DMS79 (cell line): ENCODE measurements around the gene GALK1.
"Not testable (repeated sequence)": the region's sequence is repeated elsewhere in the genome, so short reads cannot be mapped to it uniquely, and the experiment has no call there.

Experiments
- DNase-seq: peaks from one replicate; lab custom pipeline; 2025; lab: John Stamatoyannopoulos, UW

The GALK1 gene

GRCh38 chr17:75783803-75784472 is 18.9 kb upstream of the GALK1 start:
- DNase-seq: peak; percentile 63

- DNase-seq: peak; percentile 56
Measured at GRCh38 chr17:75783069-75783783, 18.2 kb upstream of the GALK1 start.

- no peak for DNase-seq
Measured at GRCh38 chr17:75779987-75780889, 15.2 kb upstream of the GALK1 start.

- peak; percentile 96 for DNase-seq
Measured at GRCh38 chr17:75779250-75779986, 14.4 kb upstream of the GALK1 start.

GRCh38 chr17:75778861-75779249 is 13.9 kb upstream of the GALK1 start:
- no peak for DNase-seq

GRCh38 chr17:75778066-75778860 is 13.3 kb upstream of the GALK1 start:
- DNase-seq: not testable (repeated sequence)

- no peak for DNase-seq
Measured at GRCh38 chr17:75777296-75777922, 12.4 kb upstream of the GALK1 start.

GRCh38 chr17:75776386-75777295 is 11.6 kb upstream of the GALK1 start:
- DNase-seq: no peak

- no peak for DNase-seq
Measured at GRCh38 chr17:75774991-75775668, 10.1 kb upstream of the GALK1 start.

- no peak for DNase-seq
Measured at GRCh38 chr17:75774471-75774990, 9.5 kb upstream of the GALK1 start.

GRCh38 chr17:75773808-75774470 is 8.9 kb upstream of the GALK1 start:
- no peak for DNase-seq

GRCh38 chr17:75773121-75773807 is 8.3 kb upstream of the GALK1 start:
- no peak for DNase-seq

GRCh38 chr17:75771334-75772281 is 6.6 kb upstream of the GALK1 start:
- DNase-seq: no peak

GRCh38 chr17:75769536-75769935 is 4.5 kb upstream of the GALK1 start:
- DNase-seq: peak; percentile 68

- DNase-seq: no peak
Measured at GRCh38 chr17:75767881-75768280, 2.9 kb upstream of the GALK1 start.

GRCh38 chr17:75765981-75766380 is 989 bp upstream of the GALK1 start:
- no peak for DNase-seq

GRCh38 chr17:75764417-75764710 is 628 bp downstream of the GALK1 start:
- no peak for DNase-seq
